SK-N-SH (cell line): ENCODE results near the gene LMAN2. TPM values are rescaled to one million over a fixed set of nuclear protein-coding genes. Genes with fewer than 3 reads are reported as not detected.

ENCODE experiments used
- CTCF ChIA-PET: fragments of 300-600, 350-600 bp; formaldehyde crosslinking; extraction: SDS; loops from one replicate; lab custom pipeline; 2021; lab: Yijun Ruan, JAX
- POLR2A ChIA-PET: fragments of 350-600 bp; sonication (Branson Sonifier 250); formaldehyde crosslinking; extraction: SDS; loops from one replicate; lab custom pipeline; 2020; ENCODE audit warnings: antibody characterized with exemption, inconsistent platforms; lab: Yijun Ruan, JAX
- DNase-seq: peaks from one replicate; pipeline ENCODE4 v3.0.0; 2012
- H2AFZ ChIP-seq: fragments of 200-600 bp; sonication (generic); 2 replicates; pipeline ENCODE4 v1.8.1; 2016; ENCODE audit warnings: antibody characterized with exemption, mild to moderate bottlenecking, low read depth
- H3F3A ChIP-seq: fragments of 200-600 bp; sonication (generic); replicated peaks from 2 replicates; pipeline ENCODE3; 2016; ENCODE audit warnings: antibody characterized with exemption, mild to moderate bottlenecking; ENCODE audit not compliant: insufficient read depth
- H3K27ac ChIP-seq, 2 experiments: fragments of 200-500 bp in 1 of 2; fragments of 200-600 bp in 1 of 2; sonication (Bioruptor generic) in 1 of 2; sonication (generic), shearing (Covaris generic) in 1 of 2; 2 replicates each; pipeline versions ENCODE4 v1.5.1 to v1.6.1; 2014 to 2016; ENCODE audit warnings: low read depth in 2 of 2, inconsistent platforms in 1 of 2, low read length in 1 of 2, mild to moderate bottlenecking in 1 of 2, mixed read lengths in 1 of 2
- H3K27me3 ChIP-seq: fragments of 200-600 bp; sonication (generic), shearing (Covaris generic); 2 replicates; pipeline ENCODE4 v1.6.1; 2016; ENCODE audit warnings: mixed run types; ENCODE audit not compliant: insufficient read depth
- H3K36me3 ChIP-seq, 2 experiments: fragments of 200-500 bp in 1 of 2; fragments of 200-600 bp in 1 of 2; sonication (Bioruptor generic) in 1 of 2; sonication (generic) in 1 of 2; replicated peaks in 1 of 2; 2 replicates each; pipeline versions ENCODE3 to v1.5.1; 2014 to 2016; ENCODE audit warnings: low read length in 1 of 2, mild to moderate bottlenecking in 1 of 2; ENCODE audit not compliant: insufficient read depth in 2 of 2, control insufficient read depth in 1 of 2
- H3K4me1 ChIP-seq, 2 experiments: fragments of 200-500 bp in 1 of 2; fragments of 200-600 bp in 1 of 2; sonication (Bioruptor generic) in 1 of 2; sonication (generic), shearing (Covaris generic) in 1 of 2; 2 replicates each; pipeline versions ENCODE4 v1.5.1 to v1.6.1; 2014 to 2016; ENCODE audit warnings: low read depth in 1 of 2, low read length in 1 of 2, mixed run types in 1 of 2; ENCODE audit not compliant: insufficient read depth in 2 of 2, control insufficient read depth in 1 of 2
- H3K4me2 ChIP-seq: fragments of 200-600 bp; sonication (generic), shearing (Covaris generic); 2 replicates; pipeline ENCODE4 v1.6.1; 2017; ENCODE audit warnings: mixed run types
- H3K4me3 ChIP-seq, 2 experiments: fragments of 200-500 bp in 1 of 2; fragments of 200-600 bp in 1 of 2; sonication (Bioruptor generic) in 1 of 2; sonication (generic), shearing (Covaris generic) in 1 of 2; 2 replicates each; pipeline versions ENCODE4 v1.5.1 to v1.8.1; 2014 to 2016; ENCODE audit warnings: low read depth in 2 of 2, inconsistent platforms in 1 of 2, low read length in 1 of 2, mild to moderate bottlenecking in 1 of 2, mixed read lengths in 1 of 2, moderate library complexity in 1 of 2
- H3K79me2 ChIP-seq: fragments of 200-600 bp; sonication (generic); 2 replicates; pipeline ENCODE4 v1.8.1; 2017; ENCODE audit warnings: mild to moderate bottlenecking; ENCODE audit not compliant: insufficient read depth
- H3K9ac ChIP-seq: fragments of 200-600 bp; sonication (generic); 2 replicates; pipeline ENCODE4 v1.6.1; 2017; ENCODE audit warnings: mixed run types
- H3K9me2 ChIP-seq: fragments of 200-600 bp; sonication (generic); 2 replicates; pipeline ENCODE4 v1.6.1; 2017; ENCODE audit warnings: mixed run types
- H3K9me3 ChIP-seq: fragments of 200-600 bp; sonication (generic); 2 replicates; pipeline ENCODE4 v1.6.1; 2017; ENCODE audit warnings: mixed run types, mild to moderate bottlenecking, moderate library complexity
- H4K20me1 ChIP-seq: fragments of 200-600 bp; sonication (generic); 2 replicates; pipeline ENCODE4 v1.6.1; 2017; ENCODE audit warnings: mild to moderate bottlenecking, mixed run types; ENCODE audit not compliant: insufficient read depth
- CTCF ChIP-seq: fragments of 200-600 bp; sonication (generic); IDR thresholded peaks from 2 replicates; pipeline ENCODE4 v1.6.1; 2017; ENCODE audit warnings: antibody characterized with exemption, mild to moderate bottlenecking, moderate library complexity
- ELF1 ChIP-seq: IDR thresholded peaks from 2 replicates; pipeline ENCODE4 v1.4.0; 2012
- EP300 ChIP-seq, 2 experiments: IDR thresholded peaks; 2 replicates each; pipeline versions ENCODE4 v1.4.0 to v1.6.1; 2012; ENCODE audit warnings: borderline replicate concordance in 1 of 2, low read depth in 1 of 2, low read length in 1 of 2
- EZH2phosphoT487 ChIP-seq: fragments of 200-600 bp; sonication (generic); IDR thresholded peaks from 2 replicates; pipeline ENCODE4 v1.6.1; 2017; ENCODE audit warnings: low read depth, mixed run types, mild to moderate bottlenecking, antibody characterized with exemption, moderate library complexity, borderline replicate concordance
- FOSL2 ChIP-seq: IDR thresholded peaks from 2 replicates; pipeline ENCODE4 v1.4.0; 2012; ENCODE audit warnings: low read depth, mild to moderate bottlenecking, moderate library complexity, borderline replicate concordance
- GABPA ChIP-seq: IDR thresholded peaks from 2 replicates; pipeline ENCODE4 v1.4.0; 2012; ENCODE audit warnings: low read depth, mild to moderate bottlenecking
- IRF3 ChIP-seq: fragments of 150-350 bp; IDR thresholded peaks from 2 replicates; pipeline ENCODE4 v1.6.1; 2016; ENCODE audit warnings: mild to moderate bottlenecking, low read depth, low read length
- MEF2A ChIP-seq: IDR thresholded peaks from 2 replicates; pipeline ENCODE4 v1.4.0; 2012; ENCODE audit warnings: low read depth, borderline replicate concordance
- NFIC ChIP-seq: IDR thresholded peaks from 2 replicates; pipeline ENCODE4 v1.4.0; 2012; ENCODE audit warnings: borderline replicate concordance
- NRF1 ChIP-seq: IDR thresholded peaks from 2 replicates; pipeline ENCODE4 v1.6.1; 2012; ENCODE audit warnings: low read depth, mild to moderate bottlenecking, low read length
- PBX3 ChIP-seq: IDR thresholded peaks from 2 replicates; pipeline ENCODE4; 2012
- RAD21 ChIP-seq: IDR thresholded peaks from 2 replicates; pipeline ENCODE4 v1.6.1; 2012; ENCODE audit warnings: mild to moderate bottlenecking, low read length
- RCOR1 ChIP-seq: fragments of 150-350 bp; IDR thresholded peaks from 2 replicates; pipeline ENCODE4 v1.6.1; 2017; ENCODE audit warnings: antibody characterized with exemption, low read length
- SIN3A ChIP-seq: IDR thresholded peaks from 2 replicates; pipeline ENCODE4 v1.6.1; 2012; ENCODE audit warnings: low read depth, mild to moderate bottlenecking, low read length, moderate library complexity, borderline replicate concordance
- SMC3 ChIP-seq: IDR thresholded peaks from 2 replicates; pipeline ENCODE4 v1.6.1; 2012; ENCODE audit warnings: low read depth, low read length, improper control_type of control experiment
- TAF1 ChIP-seq: IDR thresholded peaks from 2 replicates; pipeline ENCODE4 v1.6.1; 2012; ENCODE audit warnings: low read depth, mild to moderate bottlenecking, low read length, moderate library complexity, borderline replicate concordance
- YY1 ChIP-seq: IDR thresholded peaks from 2 replicates; pipeline ENCODE4 v1.4.0; 2012; ENCODE audit warnings: low read depth, mild to moderate bottlenecking
- WGBS: methylation state at CpG from one replicate; pipeline ENCODE4 v1.1.6; 2017; ENCODE audit warnings: low lambda C conversion rate; 5-methylcytosine and 5-hydroxymethylcytosine counted together
- polyA plus RNA-seq, 3 experiments: library from polyadenylated mRNA; depleted of rRNA; stranded (reverse); fragments of >200 nt; gene quantifications; 2 replicates each; pipeline ENCODE4 v1.2.3, GENCODE V29; 2012

The LMAN2 gene
- polyA plus RNA-seq, 1 of the 3 experiments (the other 2 are of a cell fraction), result 500 TPM

- H3K9me2 ChIP-seq, result no peaks in the 10 kb centered on the region
- ChIA-PET POLR2A (no interaction called here), CTCF (interaction anchor here (1.2 to 6.5 kb wide), 5 partner anchors 10 to 654 kb away, joined by 3 to 48 read pairs (median 6); no protein-coding TSS in a partner anchor)
- no peak for DNase-seq
- no peaks in the 10 kb centered on the region for H3K27me3 ChIP-seq
- H3K4me1 ChIP-seq, result peaks cover 0 to 28% of the 10 kb centered on the region in 2 experiments; a peak in 1 of 4 replicates
- no peak overlapping the region for H2AFZ ChIP-seq
- no peak overlapping the region for H3K4me3 ChIP-seq
- H3K27ac ChIP-seq, result peak overlapping the region in 1 of 2 experiments; percentile 40; a peak in 1 of 4 replicates
- no peak overlapping the region for H3K4me2 ChIP-seq
- WGBS, result 98% methylated on average over 2 of the region's 2 CpGs
- H3F3A ChIP-seq, result peaks cover 13% of the 10 kb centered on the region
- peaks cover 15% of the 10 kb centered on the region for H4K20me1 ChIP-seq
- H3K79me2 ChIP-seq, result peaks cover 42% of the 10 kb centered on the region
- H3K9ac ChIP-seq, result no peak overlapping the region
- TF ChIP-seq EP300 (IDR thresholded peaks at IDR 0.05; ENCODE audit: borderline replicate concordance in 1 of 2, low read depth in 1 of 2, low read length in 1 of 2) (no peak), NFIC (no peak), NRF1 (no peak), IRF3 (no peak), GABPA (no peak), PBX3 (no peak), MEF2A (no peak), ELF1 (no peak), FOSL2 (no peak), EZH2phosphoT487 (no peak), YY1 (no peak), SIN3A (no peak), CTCF (no peak), RAD21 (no peak), RCOR1 (no peak), SMC3 (no peak), TAF1 (no peak)
- H3K36me3 ChIP-seq, result peaks cover 22 to 53% of the 10 kb centered on the region in 2 experiments
- H3K9me3 ChIP-seq, result no peaks in the 10 kb centered on the region
Measured at GRCh38 chr5:177300951-177301350, 50.5 kb downstream of the LMAN2 start.
